ENCODE measurements around the gene TRAPPC2L. TPM values are rescaled to one million over a fixed set of nuclear protein-coding genes. Genes with fewer than 3 reads are reported as not detected.

Gene TRAPPC2L
- total RNA-seq, 5 donors from 2014 or later (not counting 1 experiment from before 2014, with no cell fraction given) = 45.6 to 61.1 (median 57.5) TPM

GRCh38 chr16:88882358-88883030, 25.6 kb downstream of the TRAPPC2L start:
- peak in 2 of 4 experiments; percentile 30 to 35 for ATAC-seq (replicated peaks in 1 of 4)
- H3K4me3 Mint-ChIP-seq = no peak overlapping the region
- H3K27ac Mint-ChIP-seq = no peak overlapping the region
- H3K27me3 Mint-ChIP-seq = peaks cover 0 to 3% of the 10 kb centered on the region in 2 donors
- H3K27ac ChIP-seq (ENCODE audit: low read length) = no peak overlapping the region
- WGBS (ENCODE audit: insufficient coverage) = 90% methylated on average over 16 of the region's 26 CpGs
- CTCF ChIA-PET = no interaction called here
- H3K9me3 ChIP-seq = no peaks in the 10 kb centered on the region
- no peaks in the 10 kb centered on the region for H3K36me3 ChIP-seq (ENCODE audit: control insufficient read depth in 2 of 2, extremely low read depth in 1 of 2, insufficient read depth in 1 of 2, low read length in 1 of 2)
- POLR2A ChIA-PET = no interaction called here
- no peaks in the 10 kb centered on the region for H3K36me3 Mint-ChIP-seq
- no peaks in the 10 kb centered on the region for H3K9me3 Mint-ChIP-seq
- peaks cover 0 to 25% of the 10 kb centered on the region in 2 experiments for H3K27me3 ChIP-seq (replicated peaks in 1 of 2; ENCODE audit: control insufficient read depth in 2 of 2, extremely low read depth in 1 of 2, insufficient read depth in 2 of 2, low read length in 1 of 2)
- peaks cover 0 to 7% (median 2%) of the 10 kb centered on the region in 3 donors for H3K4me1 Mint-ChIP-seq
- DNase-seq = peak in 1 of 35 experiments; percentile 12
- H3K4me1 ChIP-seq (ENCODE audit: control insufficient read depth in 1 of 2, extremely low read depth in 1 of 2, insufficient read depth in 2 of 2, low read length in 2 of 2) = peaks cover 0 to 10% of the 10 kb centered on the region in 2 experiments
- H3K4me3 ChIP-seq (ENCODE audit: control insufficient read depth in 1 of 2, extremely low read depth in 1 of 2, low read length in 1 of 2) = no peak overlapping the region

- Mint-ChIP-seq H3K4me1 (peaks cover 0 to 7% (median 2%) of the 10 kb centered on the region in 3 donors), H3K27ac (no peak overlapping the region), H3K27me3 (no peaks in the 10 kb centered on the region), H3K36me3 (no peaks in the 10 kb centered on the region), H3K9me3 (no peaks in the 10 kb centered on the region), H3K4me3 (no peak overlapping the region)
- Histone ChIP-seq H3K36me3 (ENCODE audit: control insufficient read depth in 2 of 2, extremely low read depth in 1 of 2, insufficient read depth in 1 of 2, low read length in 1 of 2) (no peaks in the 10 kb centered on the region), H3K27me3 (replicated peaks in 1 of 2; ENCODE audit: control insufficient read depth in 2 of 2, extremely low read depth in 1 of 2, insufficient read depth in 2 of 2, low read length in 1 of 2) (peaks cover 0 to 18% of the 10 kb centered on the region in 2 experiments), H3K4me1 (ENCODE audit: control insufficient read depth in 1 of 2, extremely low read depth in 1 of 2, insufficient read depth in 2 of 2, low read length in 2 of 2) (peaks cover 0 to 10% of the 10 kb centered on the region in 2 experiments), H3K9me3 (no peaks in the 10 kb centered on the region), H3K4me3 (ENCODE audit: control insufficient read depth in 1 of 2, extremely low read depth in 1 of 2, low read length in 1 of 2) (no peak overlapping the region), H3K27ac (ENCODE audit: low read length) (no peak overlapping the region)
- DNase-seq (no peak), ATAC-seq (replicated peaks in 1 of 4) (no peak)
- ChIA-PET CTCF (no interaction called here), POLR2A (no interaction called here)
- WGBS (ENCODE audit: insufficient coverage) = 96% methylated on average over 47 of the region's 49 CpGs
Observed at GRCh38 chr16:88883117-88883895, 26.4 kb downstream of the TRAPPC2L start.

GRCh38 chr16:88883946-88884345, 27.0 kb downstream of the TRAPPC2L start:
- Histone ChIP-seq H3K27me3 (replicated peaks in 1 of 2; ENCODE audit: control insufficient read depth in 2 of 2, extremely low read depth in 1 of 2, insufficient read depth in 2 of 2, low read length in 1 of 2) (peaks cover 0 to 16% of the 10 kb centered on the region in 2 experiments), H3K4me1 (ENCODE audit: control insufficient read depth in 1 of 2, extremely low read depth in 1 of 2, insufficient read depth in 2 of 2, low read length in 2 of 2) (peaks cover 0 to 10% of the 10 kb centered on the region in 2 experiments), H3K9me3 (no peaks in the 10 kb centered on the region), H3K4me3 (ENCODE audit: control insufficient read depth in 1 of 2, extremely low read depth in 1 of 2, low read length in 1 of 2) (no peak overlapping the region), H3K36me3 (ENCODE audit: control insufficient read depth in 2 of 2, extremely low read depth in 1 of 2, insufficient read depth in 1 of 2, low read length in 1 of 2) (no peaks in the 10 kb centered on the region), H3K27ac (ENCODE audit: low read length) (no peak overlapping the region)
- ChIA-PET POLR2A (no interaction called here), CTCF (no interaction called here)
- no peaks in the 10 kb centered on the region for H3K9me3 Mint-ChIP-seq
- no peak overlapping the region for H3K4me3 Mint-ChIP-seq
- peaks cover 0 to 7% (median 2%) of the 10 kb centered on the region in 3 donors for H3K4me1 Mint-ChIP-seq
- no peaks in the 10 kb centered on the region for H3K27me3 Mint-ChIP-seq
- 97% methylated on average over 10 of the region's 11 CpGs for WGBS (ENCODE audit: insufficient coverage)
- DNase-seq = no peak
- ATAC-seq (replicated peaks in 1 of 4) = no peak
- H3K27ac Mint-ChIP-seq = no peak overlapping the region
- H3K36me3 Mint-ChIP-seq = no peaks in the 10 kb centered on the region

GRCh38 chr16:88884569-88885271, 27.8 kb downstream of the TRAPPC2L start:
- Mint-ChIP-seq H3K36me3 (no peaks in the 10 kb centered on the region), H3K4me1 (peaks cover 0 to 7% (median 2%) of the 10 kb centered on the region in 3 donors), H3K27ac (no peak overlapping the region), H3K4me3 (no peak overlapping the region), H3K9me3 (no peaks in the 10 kb centered on the region), H3K27me3 (no peaks in the 10 kb centered on the region)
- Histone ChIP-seq H3K27me3 (replicated peaks in 1 of 2; ENCODE audit: control insufficient read depth in 2 of 2, extremely low read depth in 1 of 2, insufficient read depth in 2 of 2, low read length in 1 of 2) (peaks cover 0 to 15% of the 10 kb centered on the region in 2 experiments), H3K4me1 (ENCODE audit: control insufficient read depth in 1 of 2, extremely low read depth in 1 of 2, insufficient read depth in 2 of 2, low read length in 2 of 2) (peaks cover 0 to 10% of the 10 kb centered on the region in 2 experiments), H3K27ac (ENCODE audit: low read length) (no peak overlapping the region), H3K36me3 (ENCODE audit: control insufficient read depth in 2 of 2, extremely low read depth in 1 of 2, insufficient read depth in 1 of 2, low read length in 1 of 2) (no peaks in the 10 kb centered on the region), H3K9me3 (no peaks in the 10 kb centered on the region), H3K4me3 (ENCODE audit: control insufficient read depth in 1 of 2, extremely low read depth in 1 of 2, low read length in 1 of 2) (no peak overlapping the region)
- ChIA-PET CTCF (no interaction called here), POLR2A (interaction anchor here in 1 of 2 donors (0.7 kb wide), 1 partner anchor 225 kb away, joined by 3 read pairs; no protein-coding TSS in a partner anchor)
- 89% methylated on average over 36 of the region's 39 CpGs for WGBS (ENCODE audit: insufficient coverage)
- DNase-seq = no peak
- ATAC-seq (replicated peaks in 1 of 4) = no peak

GRCh38 chr16:88885693-88886280, 28.9 kb downstream of the TRAPPC2L start:
- H3K9me3 Mint-ChIP-seq = no peaks in the 10 kb centered on the region
- no peaks in the 10 kb centered on the region for H3K27me3 Mint-ChIP-seq

GRCh38 chr16:88886420-88886844, 29.5 kb downstream of the TRAPPC2L start:
- no peaks in the 10 kb centered on the region for H3K9me3 Mint-ChIP-seq
- H3K27ac ChIP-seq (ENCODE audit: low read length) = no peak overlapping the region
- H3K36me3 Mint-ChIP-seq = no peaks in the 10 kb centered on the region
- ChIA-PET CTCF (no interaction called here), POLR2A (no interaction called here)
- 92% methylated on average over 12 of the region's 15 CpGs for WGBS (ENCODE audit: insufficient coverage)
- no peak overlapping the region for H3K4me3 ChIP-seq (ENCODE audit: control insufficient read depth in 1 of 2, extremely low read depth in 1 of 2, low read length in 1 of 2)
- H3K4me3 Mint-ChIP-seq = no peak overlapping the region
- no peaks in the 10 kb centered on the region for H3K9me3 ChIP-seq
- peaks cover 0 to 10% of the 10 kb centered on the region in 2 experiments for H3K4me1 ChIP-seq (ENCODE audit: control insufficient read depth in 1 of 2, extremely low read depth in 1 of 2, insufficient read depth in 2 of 2, low read length in 2 of 2)
- DNase-seq (no peak), ATAC-seq (replicated peaks in 1 of 4) (no peak)
- no peaks in the 10 kb centered on the region for H3K27me3 Mint-ChIP-seq
- H3K4me1 Mint-ChIP-seq = peaks cover 0 to 7% (median 2%) of the 10 kb centered on the region in 3 donors
- peaks cover 0 to 8% of the 10 kb centered on the region in 2 experiments for H3K27me3 ChIP-seq (replicated peaks in 1 of 2; ENCODE audit: control insufficient read depth in 2 of 2, extremely low read depth in 1 of 2, insufficient read depth in 2 of 2, low read length in 1 of 2)
- no peak overlapping the region for H3K27ac Mint-ChIP-seq
- no peaks in the 10 kb centered on the region for H3K36me3 ChIP-seq (ENCODE audit: control insufficient read depth in 2 of 2, extremely low read depth in 1 of 2, insufficient read depth in 1 of 2, low read length in 1 of 2)

More at GRCh38 chr16:88885693-88886280, 28.9 kb downstream of the TRAPPC2L start:
- POLR2A ChIA-PET = no interaction called here
- Mint-ChIP-seq H3K36me3 (no peaks in the 10 kb centered on the region), H3K27ac (no peak overlapping the region), H3K4me1 (peaks cover 0 to 7% (median 2%) of the 10 kb centered on the region in 3 donors), H3K4me3 (no peak overlapping the region)
- no peak overlapping the region for H3K27ac ChIP-seq (ENCODE audit: low read length)
- no peak for DNase-seq
- H3K36me3 ChIP-seq (ENCODE audit: control insufficient read depth in 2 of 2, extremely low read depth in 1 of 2, insufficient read depth in 1 of 2, low read length in 1 of 2) = no peaks in the 10 kb centered on the region
- no peak for ATAC-seq (replicated peaks in 1 of 4)
- peaks cover 0 to 8% of the 10 kb centered on the region in 2 experiments for H3K27me3 ChIP-seq (replicated peaks in 1 of 2; ENCODE audit: control insufficient read depth in 2 of 2, extremely low read depth in 1 of 2, insufficient read depth in 2 of 2, low read length in 1 of 2)
- no peak overlapping the region for H3K4me3 ChIP-seq (ENCODE audit: control insufficient read depth in 1 of 2, extremely low read depth in 1 of 2, low read length in 1 of 2)
- 90% methylated on average over 25 of the region's 28 CpGs for WGBS (ENCODE audit: insufficient coverage)
- H3K9me3 ChIP-seq = no peaks in the 10 kb centered on the region
- peaks cover 0 to 10% of the 10 kb centered on the region in 2 experiments for H3K4me1 ChIP-seq (ENCODE audit: control insufficient read depth in 1 of 2, extremely low read depth in 1 of 2, insufficient read depth in 2 of 2, low read length in 2 of 2)
- CTCF ChIA-PET = no interaction called here

All from T-cell (primary cell).